HG03469 (cell line): ENCODE measurements around the gene RFX4.
"Not testable (repeated sequence)": the region's sequence is repeated elsewhere in the genome, so short reads cannot be mapped to it uniquely, and the experiment has no call there.

Experiments used
- ATAC-seq: cut with Tn5 transposase; IDR thresholded peaks from one replicate; pipeline ENCODE4 v1.9.1; 2021; ENCODE audit warnings: mild to moderate bottlenecking, moderate library complexity, moderate number of reproducible peaks; ENCODE audit not compliant: unreplicated experiment

The RFX4 gene

DNA sequence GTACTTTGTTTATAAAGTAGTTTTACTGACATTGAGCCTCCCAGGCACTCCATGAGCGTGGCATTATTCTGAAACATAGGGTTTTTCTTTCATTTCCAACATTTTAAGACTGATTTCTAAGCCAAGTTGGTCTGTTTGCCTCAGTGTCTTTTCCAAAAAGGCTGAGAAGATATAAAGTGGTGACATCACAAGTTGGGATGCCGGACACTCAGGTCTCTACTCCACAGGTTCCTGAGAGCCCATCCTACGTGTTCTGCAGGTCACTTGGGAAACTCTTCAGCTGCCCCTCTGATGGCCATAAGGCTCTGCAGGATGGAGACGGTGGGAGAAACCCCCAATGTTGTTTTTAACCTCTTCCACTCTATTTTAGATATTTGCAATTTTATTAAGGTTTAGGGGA lies 6.0 kb downstream of the RFX4 start:
- no peak for ATAC-seq

DNA sequence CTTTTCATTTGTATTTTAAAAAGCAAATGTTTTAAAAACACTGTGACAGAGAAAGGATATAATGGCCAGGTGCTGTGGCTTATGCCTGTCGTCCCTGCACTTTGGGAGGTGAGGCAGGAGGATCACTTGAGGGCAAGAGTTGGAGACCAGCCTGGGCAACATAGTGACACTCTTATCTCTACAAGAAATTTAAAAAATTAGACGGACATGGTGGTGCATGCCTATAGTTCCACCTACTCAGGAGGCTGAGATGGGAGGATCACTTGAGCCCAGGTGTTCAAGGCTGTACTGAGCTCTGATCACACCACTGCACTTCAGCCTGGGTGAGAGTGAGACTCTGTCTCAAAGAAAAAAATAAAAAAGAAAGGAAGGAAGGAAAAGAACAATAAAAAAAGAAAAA lies 7.8 kb downstream of the RFX4 start:
- ATAC-seq: no peak

DNA sequence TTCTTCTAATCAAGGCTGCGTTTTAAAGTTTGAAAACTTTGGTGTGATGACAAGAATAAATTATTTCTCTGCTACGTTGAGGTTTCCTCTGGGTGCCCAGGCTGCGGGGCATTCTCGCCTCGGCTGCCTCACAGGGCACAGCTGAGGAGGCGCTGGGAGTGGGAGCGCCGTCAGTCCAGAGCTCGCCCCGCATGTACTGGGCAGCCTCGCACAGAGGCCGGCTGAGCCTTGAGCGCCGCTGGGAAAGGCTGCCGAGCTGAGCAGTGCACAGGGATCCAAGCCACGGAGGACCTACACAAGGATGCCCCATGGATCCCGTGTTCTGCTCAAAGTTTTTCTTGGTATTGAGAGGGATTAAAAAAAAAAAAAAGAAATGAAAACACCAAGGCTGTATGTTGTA lies 11.6 kb downstream of the RFX4 start:
- ATAC-seq: no peak

DNA sequence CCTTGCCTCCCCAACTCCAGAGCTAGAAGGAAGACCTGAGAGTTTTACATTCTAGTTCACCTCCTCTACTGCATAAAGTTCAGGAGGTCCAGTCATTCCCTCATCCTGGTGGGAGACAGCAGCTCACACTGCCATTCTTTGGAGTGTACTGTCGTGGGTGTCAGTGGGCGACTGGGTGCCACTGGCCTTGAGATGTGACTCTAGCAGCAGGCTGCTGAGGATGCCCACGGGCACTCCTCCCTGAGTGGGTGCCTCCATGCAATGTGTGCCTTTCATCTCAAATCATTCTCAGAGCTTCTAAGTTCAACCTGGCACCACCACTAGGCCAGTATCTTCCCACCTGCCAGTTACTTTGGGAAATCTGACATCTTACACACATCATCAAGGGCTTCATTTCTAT lies 12.5 kb downstream of the RFX4 start:
- no peak for ATAC-seq

DNA sequence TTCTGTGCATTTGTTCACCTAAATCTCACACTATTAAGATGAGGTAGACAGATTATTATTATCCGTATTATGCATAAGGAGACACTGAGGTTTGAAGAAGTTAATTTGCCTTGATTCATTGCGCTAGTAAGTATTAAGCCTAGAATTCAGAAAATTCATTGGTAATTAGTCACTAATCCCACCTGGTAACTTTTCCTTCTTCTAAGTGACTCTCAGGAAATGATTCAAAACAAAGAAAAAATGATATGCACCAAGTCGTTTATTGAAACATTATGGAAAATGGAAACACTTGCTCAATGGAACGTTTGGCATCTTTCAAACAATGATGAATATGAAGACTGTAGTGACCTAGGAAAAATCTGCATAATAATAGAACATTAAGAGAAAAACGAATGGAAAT lies 15.2 kb downstream of the RFX4 start:
- no peak for ATAC-seq

DNA sequence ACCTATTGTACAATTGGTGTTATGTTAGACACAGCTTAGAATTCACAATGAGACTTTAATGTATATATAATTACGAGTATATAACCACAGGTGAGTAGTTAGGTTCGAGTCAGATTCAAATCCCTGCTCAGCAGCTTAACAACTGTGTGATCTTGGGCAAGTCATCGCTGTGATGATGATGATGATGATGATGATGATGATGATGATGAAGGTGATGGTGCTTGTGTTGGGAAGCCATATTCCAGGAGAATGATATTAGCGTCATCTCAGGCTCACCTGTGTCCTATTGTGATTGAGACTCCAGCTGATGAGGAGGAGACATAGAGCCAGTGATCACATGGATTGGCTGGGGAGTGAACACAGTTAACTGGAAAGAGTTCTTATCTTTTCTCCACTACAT lies 16.5 kb downstream of the RFX4 start:
- ATAC-seq: no peak

DNA sequence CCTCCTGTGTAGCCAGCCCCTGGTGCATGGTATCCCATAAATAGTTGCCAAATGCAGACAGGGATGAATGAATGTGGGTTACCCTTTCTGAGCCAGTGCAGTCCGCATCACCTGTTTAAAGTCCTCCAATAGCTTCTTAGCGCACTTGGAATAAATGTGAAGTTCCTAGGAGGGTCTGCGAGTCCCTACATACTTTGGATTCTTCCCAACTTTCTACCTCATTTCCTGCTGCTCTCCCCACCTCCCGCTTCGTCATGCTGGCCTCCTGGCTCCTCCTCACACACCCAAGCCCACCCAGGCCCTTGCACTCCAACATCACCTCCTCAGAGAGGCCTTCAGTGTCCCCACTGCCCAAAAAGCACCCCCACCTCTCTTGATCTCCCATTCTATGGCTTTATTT lies 17.7 kb downstream of the RFX4 start:
- no peak for ATAC-seq

DNA sequence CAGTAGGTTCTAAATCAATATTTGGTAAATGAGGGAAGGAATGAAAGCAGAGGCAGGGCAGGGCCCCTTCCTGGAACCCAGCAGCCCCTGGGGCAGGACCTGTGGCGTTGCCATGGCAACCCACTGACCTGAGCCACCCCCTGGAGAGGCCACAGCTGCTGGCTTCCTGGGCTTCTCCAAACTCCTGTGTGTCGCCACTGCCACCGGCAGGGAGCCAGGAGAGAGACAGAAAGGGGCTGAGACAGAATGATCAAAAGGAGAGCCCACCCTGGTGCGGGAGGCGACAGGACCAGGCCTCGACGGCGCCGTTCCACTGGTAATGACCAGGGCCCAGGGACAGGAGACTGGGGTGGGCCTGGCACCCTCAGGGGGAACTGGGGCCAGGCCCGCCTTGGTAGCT lies 18.2 kb downstream of the RFX4 start:
- no peak for ATAC-seq

DNA sequence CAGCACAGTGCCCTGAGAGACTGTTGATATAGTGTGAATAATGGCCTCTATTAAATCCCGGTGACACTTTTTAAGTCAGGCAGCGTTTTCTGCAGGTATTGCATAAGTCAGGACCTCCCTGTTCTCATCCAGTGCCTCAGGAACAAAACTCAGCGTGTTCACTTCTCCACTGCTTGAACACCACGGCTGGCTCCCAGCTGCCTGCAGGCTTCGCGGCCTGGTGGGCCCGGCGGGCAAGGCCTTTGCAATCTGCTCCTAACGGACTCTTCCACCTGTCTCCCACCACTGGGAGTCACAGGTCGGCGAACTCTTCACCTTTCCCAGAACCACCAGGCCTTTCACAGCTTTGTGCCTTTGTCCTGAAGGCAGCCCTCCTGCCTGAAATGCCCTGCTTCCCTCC lies 18.7 kb downstream of the RFX4 start:
- no peak for ATAC-seq

DNA sequence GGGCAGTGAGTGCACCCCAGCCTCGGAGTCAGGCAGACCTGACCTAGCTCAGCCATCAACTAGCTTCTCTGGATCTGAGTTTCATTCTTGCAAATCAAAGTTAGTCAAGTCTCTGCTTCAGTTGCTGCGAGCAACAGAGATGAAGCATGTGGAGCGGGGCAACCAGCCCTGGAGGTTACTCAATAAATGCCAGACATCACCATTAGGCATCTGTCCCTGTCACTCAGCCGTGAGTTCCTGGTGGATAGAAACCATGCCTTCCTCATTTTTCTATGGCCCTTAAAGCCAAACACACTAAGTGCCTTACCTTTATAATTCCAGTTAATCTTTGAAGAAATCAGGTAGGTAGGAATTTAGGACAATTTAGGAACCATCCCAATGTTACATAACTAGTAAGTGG lies 19.3 kb downstream of the RFX4 start:
- no peak for ATAC-seq

DNA sequence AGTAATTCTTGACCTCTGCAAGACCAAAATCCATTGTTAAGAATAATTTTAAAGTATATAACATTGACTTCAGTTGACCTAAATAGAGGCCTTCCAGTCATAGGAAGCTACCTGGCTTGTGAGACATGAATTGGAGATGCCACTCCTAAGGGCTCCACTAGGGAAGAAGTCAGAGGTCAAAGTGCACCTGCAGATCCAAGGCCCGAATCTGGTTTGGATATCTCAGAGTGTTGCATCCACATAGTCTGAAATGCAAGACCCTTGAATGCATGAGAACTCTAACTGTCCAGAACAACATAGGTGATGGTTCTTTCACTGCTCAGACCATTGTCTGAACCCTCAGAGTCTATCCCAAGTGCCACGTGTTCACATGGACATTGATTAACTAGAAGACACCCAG lies 22.4 kb downstream of the RFX4 start:
- no peak for ATAC-seq

DNA sequence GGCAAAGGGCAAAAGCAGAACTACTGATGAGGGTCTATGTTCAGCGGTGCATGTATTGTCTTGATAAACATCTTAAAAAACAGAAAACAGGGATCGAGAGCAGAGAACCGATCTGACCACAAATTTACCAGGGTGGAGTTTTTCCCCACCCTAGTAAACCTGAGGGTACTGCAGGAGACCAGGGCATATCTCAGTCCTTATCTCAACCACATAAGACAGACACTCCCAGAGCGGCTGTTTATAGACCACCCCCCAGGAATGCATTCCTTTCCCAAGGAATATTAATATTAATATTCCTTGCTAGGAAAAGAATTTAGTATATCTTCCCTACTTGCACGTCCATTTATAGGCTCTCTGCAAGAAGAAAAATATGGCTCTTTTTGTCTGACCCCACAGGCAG lies 37.8 kb downstream of the RFX4 start:
- ATAC-seq: not testable (repeated sequence)

DNA sequence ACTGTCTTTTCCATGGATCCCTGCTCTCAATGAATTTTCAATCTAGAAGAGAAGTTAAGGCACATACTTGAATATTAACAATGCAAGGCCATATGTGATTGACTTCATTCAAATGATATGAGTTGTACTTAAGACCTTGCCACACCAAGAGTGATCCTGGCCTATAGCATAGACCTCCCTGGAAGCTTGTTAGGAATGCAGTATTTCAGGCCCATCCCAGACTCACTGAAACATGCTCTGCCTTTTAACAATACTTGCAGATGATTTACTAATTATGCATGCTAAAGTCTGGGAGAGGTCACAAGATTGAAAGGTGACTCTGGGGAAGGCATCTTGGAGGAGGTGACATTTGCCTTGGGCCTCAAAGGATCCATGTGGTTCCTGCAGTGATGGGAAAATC lies 43.2 kb downstream of the RFX4 start:
- ATAC-seq: no peak

DNA sequence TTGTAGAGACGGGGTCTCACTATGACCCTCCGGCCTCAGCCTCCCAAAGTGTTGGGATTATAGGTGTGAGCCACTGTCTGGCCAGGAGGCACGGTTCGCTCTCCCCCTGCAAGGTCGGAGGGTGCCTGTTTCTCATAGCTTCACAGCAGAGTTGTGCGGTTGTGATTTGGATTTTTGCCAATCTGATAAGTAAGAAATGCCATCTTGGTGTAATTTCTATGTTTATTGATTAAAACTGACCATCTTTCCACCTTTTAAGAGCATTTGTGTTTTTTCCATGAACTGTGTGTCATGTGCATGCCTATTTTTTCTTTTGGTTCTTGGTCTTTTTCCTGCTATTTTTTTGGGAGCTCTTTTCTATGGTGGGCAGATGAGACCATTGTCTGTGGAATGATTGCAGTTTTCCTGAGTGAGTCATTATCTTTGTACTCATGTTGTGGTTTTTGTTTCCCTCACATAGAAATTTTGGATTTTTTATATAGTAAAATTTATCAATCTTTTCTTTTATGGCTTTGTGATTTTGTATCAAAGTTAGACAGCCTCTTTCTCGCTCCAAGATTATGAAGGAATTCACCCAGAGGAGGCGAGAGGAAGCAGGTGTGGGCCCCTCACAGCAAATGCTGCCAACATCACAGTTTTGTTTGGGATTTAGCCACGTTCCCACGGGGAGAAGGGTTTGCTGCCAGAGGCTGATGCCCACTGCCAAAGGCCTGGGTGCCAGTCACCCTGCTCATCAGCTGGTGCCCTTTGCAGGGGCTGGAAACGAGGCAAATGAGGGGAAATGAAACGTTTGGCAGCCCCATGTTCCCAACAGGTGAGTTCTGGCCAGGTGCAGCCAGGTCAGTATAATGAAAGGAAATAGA lies 47.2 kb downstream of the RFX4 start:
- ATAC-seq: no peak

DNA sequence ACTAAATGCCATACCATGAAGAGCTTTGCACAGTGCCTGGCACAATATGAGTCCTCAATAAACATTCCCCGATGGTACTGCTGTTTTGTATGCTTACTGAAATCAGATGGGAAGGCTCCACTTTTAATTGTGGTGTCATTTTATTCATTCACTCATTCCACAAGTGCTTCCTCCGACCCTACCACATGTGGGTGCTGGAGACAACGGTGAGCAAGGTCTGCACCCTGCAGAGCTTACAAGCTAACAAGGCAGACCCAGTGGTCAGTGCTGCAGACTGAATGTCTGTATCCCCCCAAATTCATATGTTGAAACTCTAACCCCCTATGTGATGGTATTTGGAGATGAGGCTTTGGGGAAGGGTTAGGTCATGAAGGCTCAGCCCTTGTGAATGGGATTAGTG lies 48.3 kb downstream of the RFX4 start:
- no peak for ATAC-seq

DNA sequence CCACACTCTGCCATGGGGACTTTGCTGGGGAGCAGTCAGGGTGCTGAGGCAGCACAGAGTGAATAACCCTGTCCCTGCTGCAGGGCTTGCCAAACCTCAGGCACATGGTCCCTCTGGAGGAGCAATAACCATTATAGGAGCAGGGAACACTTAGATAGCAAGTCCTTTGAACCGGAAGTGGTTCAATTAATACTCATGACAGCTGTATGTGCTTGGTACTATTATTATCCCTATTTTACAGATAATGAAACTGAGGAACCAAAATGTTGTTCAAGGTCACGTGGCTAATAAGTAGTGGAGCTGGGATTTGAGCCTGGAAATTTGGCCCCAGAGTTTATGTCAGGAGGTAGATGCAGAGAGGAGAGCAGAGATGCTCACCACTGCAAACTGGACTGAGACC lies 49.0 kb downstream of the RFX4 start:
- no peak for ATAC-seq

DNA sequence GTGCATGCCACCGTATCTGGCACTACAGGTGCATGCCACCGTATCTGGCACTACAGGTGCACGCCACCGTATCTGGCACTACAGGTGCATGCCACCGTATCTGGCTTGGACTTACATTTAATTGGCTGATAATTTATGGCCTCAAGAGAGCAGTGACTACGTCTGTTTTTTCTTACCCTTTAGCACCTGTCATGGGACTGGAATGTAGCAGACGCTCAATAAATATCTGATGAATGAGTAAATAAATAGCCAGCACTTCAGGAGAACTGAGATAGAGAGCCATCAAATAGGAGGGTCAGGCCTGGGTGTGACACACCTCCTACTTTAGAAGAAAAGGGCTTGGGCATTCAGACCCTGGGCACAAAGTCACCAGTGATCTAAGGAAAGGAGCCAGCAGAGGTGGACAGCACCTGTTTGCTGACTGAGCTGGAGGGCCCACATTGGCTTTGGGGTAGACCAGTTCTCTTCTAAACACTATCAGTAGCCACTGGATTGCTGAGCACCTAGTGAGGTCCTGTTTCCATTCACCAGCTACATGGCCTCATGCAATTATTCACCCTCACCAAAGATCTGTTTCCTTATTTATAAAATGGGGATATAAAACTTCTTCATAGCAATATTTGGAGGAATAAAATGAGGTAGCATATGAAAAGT lies 50.1 kb downstream of the RFX4 start:
- ATAC-seq: no peak

DNA sequence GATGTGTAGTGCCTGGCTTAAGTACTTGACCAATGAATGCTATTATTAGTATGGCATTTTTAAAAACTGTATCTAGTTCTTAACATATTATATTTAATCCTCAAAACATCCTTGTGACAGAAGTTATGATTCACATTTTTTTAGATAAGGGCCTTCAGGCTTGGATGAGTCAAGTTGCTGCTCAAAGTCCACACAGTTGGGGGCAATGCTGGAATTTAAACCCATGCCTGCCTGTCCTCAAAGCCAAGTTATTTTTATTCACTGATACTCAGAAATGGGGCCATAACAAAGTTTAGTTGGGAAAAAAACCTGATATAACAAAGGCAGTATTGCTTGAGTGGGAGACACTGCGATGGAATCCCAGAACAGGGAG lies 50.6 kb downstream of the RFX4 start:
- no peak for ATAC-seq

DNA sequence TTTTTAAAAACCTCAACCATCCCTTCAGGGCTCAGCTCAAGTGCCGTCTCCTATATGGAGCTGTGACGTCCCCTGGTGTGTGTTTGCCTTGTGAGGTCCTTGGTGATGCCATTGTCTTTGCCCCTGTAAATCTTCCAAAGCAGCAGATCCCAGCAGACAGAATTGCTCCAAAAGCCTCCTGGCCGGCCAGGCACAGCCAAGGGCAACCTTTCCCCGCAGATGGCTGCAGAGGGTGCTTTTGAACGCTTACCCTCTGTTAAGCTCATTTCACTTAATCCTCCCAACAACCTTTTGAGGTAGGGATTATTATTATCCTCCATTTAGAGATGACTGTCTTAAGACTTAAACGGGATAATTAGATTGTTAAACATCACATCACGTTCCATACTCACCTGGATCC lies 51.4 kb downstream of the RFX4 start:
- no peak for ATAC-seq

DNA sequence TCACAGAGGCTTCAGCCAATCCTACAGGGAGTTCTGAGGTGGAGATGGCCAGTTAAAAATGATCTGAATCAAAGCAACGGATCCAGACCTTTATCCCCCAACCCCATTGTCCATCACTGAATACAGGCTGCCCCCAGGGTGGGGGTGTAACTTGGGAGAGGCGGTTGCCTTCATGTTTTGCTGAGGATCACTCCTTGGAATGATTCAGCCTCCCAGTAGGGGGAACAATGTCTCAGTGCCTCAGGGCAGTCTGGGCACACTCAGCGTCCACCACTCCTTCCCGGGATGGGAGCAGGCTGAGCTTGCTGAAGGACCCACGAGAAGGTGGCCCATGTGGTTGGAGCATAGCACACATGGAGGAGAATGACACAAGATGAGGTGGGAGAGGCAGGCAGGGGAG lies 60.2 kb downstream of the RFX4 start:
- ATAC-seq: no peak

DNA sequence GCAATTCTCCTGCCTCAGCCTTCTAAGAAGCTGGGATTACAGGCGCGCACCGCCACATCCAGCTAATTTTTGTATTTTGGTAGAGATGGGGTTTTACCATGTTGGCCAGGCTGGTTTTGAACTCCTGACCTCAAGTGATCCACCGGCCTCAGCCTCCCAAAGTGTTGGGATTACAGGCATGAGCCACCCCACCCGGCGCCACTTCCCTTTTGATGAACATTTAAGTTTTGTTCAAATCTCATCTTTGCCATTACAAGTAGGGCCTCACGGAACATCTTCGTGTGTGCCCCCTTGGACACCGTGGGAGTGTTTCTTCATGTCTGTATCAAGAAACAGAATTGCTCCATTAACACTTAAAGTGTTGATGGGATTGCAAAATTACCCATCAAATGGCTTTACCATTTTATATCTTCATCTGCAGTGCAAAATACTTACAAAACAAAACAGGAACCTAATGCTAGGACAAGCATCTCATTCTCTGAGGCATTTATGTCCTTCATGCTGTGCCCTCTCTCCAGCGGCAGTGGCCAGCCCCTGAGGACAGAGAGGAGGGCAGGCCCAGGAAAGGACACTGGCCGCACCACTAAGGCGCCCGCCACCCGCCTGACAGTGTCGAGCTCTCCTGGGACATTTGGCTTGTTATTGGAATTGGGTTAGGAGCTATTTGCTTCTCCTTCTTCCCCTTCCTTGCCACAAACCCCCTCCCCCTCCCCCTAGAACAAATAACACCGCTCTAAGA lies 61.7 kb downstream of the RFX4 start:
- no peak for ATAC-seq

DNA sequence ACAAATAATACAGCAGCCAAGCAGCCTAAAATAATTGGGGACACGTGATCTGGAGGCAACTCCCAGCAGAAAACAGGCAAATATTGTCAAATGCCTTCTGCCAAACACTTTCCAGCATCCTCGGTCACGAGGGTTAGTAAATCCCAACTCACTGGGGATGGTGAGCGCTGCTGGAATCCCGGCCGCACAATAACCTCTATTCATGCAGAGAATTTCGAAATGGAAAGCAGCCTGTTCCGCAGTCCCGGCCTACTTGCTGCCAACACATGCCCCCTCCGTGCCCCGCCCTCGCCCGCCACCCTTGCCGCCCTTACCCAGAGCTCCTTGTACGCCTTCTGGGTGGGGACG lies 62.2 kb downstream of the RFX4 start:
- ATAC-seq: no peak
